ENCODE data around the gene RUNX1. TPM values are rescaled to one million over a fixed set of nuclear protein-coding genes. Genes with fewer than 3 reads are reported as not detected.

RUNX1 gene
- total and polyA plus RNA-seq, 2 of the 13 experiments (the other 11 are each of a cell fraction or from before 2014, with no cell fraction given), result 5.4 to 6.4 TPM

- TF ChIP-seq, protein P1, sequence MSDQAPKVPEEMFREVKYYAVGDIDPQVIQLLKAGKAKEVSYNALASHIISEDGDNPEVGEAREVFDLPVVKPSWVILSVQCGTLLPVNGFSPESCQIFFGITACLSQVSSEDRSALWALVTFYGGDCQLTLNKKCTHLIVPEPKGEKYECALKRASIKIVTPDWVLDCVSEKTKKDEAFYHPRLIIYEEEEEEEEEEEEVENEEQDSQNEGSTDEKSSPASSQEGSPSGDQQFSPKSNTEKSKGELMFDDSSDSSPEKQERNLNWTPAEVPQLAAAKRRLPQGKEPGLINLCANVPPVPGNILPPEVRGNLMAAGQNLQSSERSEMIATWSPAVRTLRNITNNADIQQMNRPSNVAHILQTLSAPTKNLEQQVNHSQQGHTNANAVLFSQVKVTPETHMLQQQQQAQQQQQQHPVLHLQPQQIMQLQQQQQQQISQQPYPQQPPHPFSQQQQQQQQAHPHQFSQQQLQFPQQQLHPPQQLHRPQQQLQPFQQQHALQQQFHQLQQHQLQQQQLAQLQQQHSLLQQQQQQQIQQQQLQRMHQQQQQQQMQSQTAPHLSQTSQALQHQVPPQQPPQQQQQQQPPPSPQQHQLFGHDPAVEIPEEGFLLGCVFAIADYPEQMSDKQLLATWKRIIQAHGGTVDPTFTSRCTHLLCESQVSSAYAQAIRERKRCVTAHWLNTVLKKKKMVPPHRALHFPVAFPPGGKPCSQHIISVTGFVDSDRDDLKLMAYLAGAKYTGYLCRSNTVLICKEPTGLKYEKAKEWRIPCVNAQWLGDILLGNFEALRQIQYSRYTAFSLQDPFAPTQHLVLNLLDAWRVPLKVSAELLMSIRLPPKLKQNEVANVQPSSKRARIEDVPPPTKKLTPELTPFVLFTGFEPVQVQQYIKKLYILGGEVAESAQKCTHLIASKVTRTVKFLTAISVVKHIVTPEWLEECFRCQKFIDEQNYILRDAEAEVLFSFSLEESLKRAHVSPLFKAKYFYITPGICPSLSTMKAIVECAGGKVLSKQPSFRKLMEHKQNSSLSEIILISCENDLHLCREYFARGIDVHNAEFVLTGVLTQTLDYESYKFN (CRISPR knock-in tag; conservative IDR thresholded peaks at IDR 0.05), result 0 out of 2 replicates have a peak, but pooled peaks have one; percentile 0
Measured at GRCh38 chr21:34890470-34890723, 158.7 kb downstream of the RUNX1 start (continued).

GRCh38 chr21:34889676-34890469, 159.2 kb downstream of the RUNX1 start:
- CTCF ChIA-PET (ENCODE audit: low intra/inter-chr PET ratio, low total read pairs), result interaction anchor here (0.6 to 1.9 kb wide), 3 partner anchors 161 to 511 kb away, joined by 3 to 5 read pairs (median 4); no protein-coding TSS in a partner anchor
- Histone ChIP-seq H3K4me1 (ENCODE audit: insufficient read depth, low read length) (0 out of 2 replicates have a peak, but pooled peaks cover 5% of the 10 kb centered on the region), H3K4me3 (replicated peaks in 1 of 3; ENCODE audit: insufficient read depth in 1 of 3, low read depth in 2 of 3, low read length in 3 of 3) (peak overlapping the region; percentile 79 to 96 (median 94)), H2AFZ (ENCODE audit: low read length) (no peak overlapping the region), H4K20me1 (ENCODE audit: insufficient read depth, low read length) (no peaks in the 10 kb centered on the region), H3K27me3 (ENCODE audit: control insufficient read depth in 1 of 2, insufficient read depth in 2 of 2, low read length in 2 of 2) (no peaks in the 10 kb centered on the region; a peak in 1 of 5 replicates), H3K79me2 (ENCODE audit: insufficient read depth, low read length) (peaks cover 34% of the 10 kb centered on the region), H3K4me2 (ENCODE audit: low read depth, low read length) (peak overlapping the region; percentile 84), H3K9ac (ENCODE audit: insufficient read depth, low read depth, low read length) (peak overlapping the region; percentile 87), H3K27ac (ENCODE audit: extremely low read length, insufficient read depth, low read length) (peak overlapping the region; percentile 87), H3K9me3 (ENCODE audit: low read length) (no peaks in the 10 kb centered on the region), H3K36me3 (replicated peaks in 1 of 2; ENCODE audit: control insufficient read depth in 1 of 2, insufficient read depth in 2 of 2, low read length in 2 of 2) (no peaks in the 10 kb centered on the region)
- POLR2A ChIA-PET, result interaction anchor here (0.8 to 7.4 kb wide), 24 partner anchors 18 to 1181 kb away, joined by 3 to 92 read pairs (median 6); partner anchors contain the start of gene SETD4
- 1% methylated on average over 27 of the region's 98 CpGs for WGBS (ENCODE audit: low lambda C conversion rate)
- DNase-seq (ENCODE audit: low spot score) (peak; percentile 50), FAIRE-seq (no peak), ATAC-seq (peak; percentile 66)
- BruUV-seq (replicated peaks), result no TSS peak
- in situ Hi-C loops (cut with HindIII; ENCODE audit: extremely low pct_ligation_motif_present, low pct_unique_long_range_greater_than_20kb), result loop anchor here (5.0 to 25.0 kb wide), 6 partner anchors 88 to 1047 kb away; no protein-coding TSS in a partner anchor
- intact Hi-C loops (cut with micrococcal nuclease; ENCODE audit: unreplicated experiment), result loop anchor here (1.0 to 10.0 kb wide), 9 partner anchors 73 to 1135 kb away; no protein-coding TSS in a partner anchor
- TF ChIP-seq THYN1 (CRISPR knock-in tag; IDR thresholded peaks at IDR 0.05; ENCODE audit: borderline replicate concordance, low read depth) (no peak), ZNF777 (CRISPR knock-in tag; IDR thresholded peaks at IDR 0.05) (peak; percentile 99), SPEN (CRISPR knock-in tag; IDR thresholded peaks at IDR 0.05; ENCODE audit: low read depth) (peak; percentile 57), ZSCAN21 (CRISPR knock-in tag; IDR thresholded peaks at IDR 0.05; ENCODE audit: borderline replicate concordance) (peak; percentile 34; the same call in 1 of the 2 replicates), RBFOX2 (IDR thresholded peaks at IDR 0.05; ENCODE audit: low read depth, low read length) (peak; percentile 83), ZNF431 (CRISPR knock-in tag; IDR thresholded peaks at IDR 0.05; ENCODE audit: borderline replicate concordance, low read depth) (peak; percentile 67; the same call in 1 of the 2 replicates), ARID5B (CRISPR knock-in tag; IDR thresholded peaks at IDR 0.05) (peak; percentile 20; the same call in 1 of the 2 replicates), MAZ (IDR thresholded peaks at IDR 0.05; ENCODE audit: borderline replicate concordance, low read depth, low read length) (no peak; the same call in 1 of the 2 replicates), MAZ (CRISPR knock-in tag; IDR thresholded peaks at IDR 0.05; ENCODE audit: low read depth) (peak; percentile 66; the same call in 1 of the 2 replicates), ARNT2 (CRISPR knock-in tag; IDR thresholded peaks at IDR 0.05; ENCODE audit: low read depth) (peak; percentile 42; the same call in 1 of the 2 replicates), ZNF556 (CRISPR knock-in tag; IDR thresholded peaks at IDR 0.05; ENCODE audit: borderline replicate concordance) (peak; percentile 50; the same call in 1 of the 2 replicates), ZNF296 (CRISPR knock-in tag; conservative IDR thresholded peaks at IDR 0.05) (no peak)

Measured in HepG2 (cell line).